SK-N-SH (cell line): ENCODE measurements around the gene PCDHGC5. TPM values are rescaled to one million over a fixed set of nuclear protein-coding genes. Genes with fewer than 3 reads are reported as not detected.

Experiments
- CTCF ChIA-PET: fragments of 300-600, 350-600 bp; formaldehyde crosslinking; extraction: SDS; loops from one replicate; lab custom pipeline; 2021; lab: Yijun Ruan, JAX
- POLR2A ChIA-PET: fragments of 350-600 bp; sonication (Branson Sonifier 250); formaldehyde crosslinking; extraction: SDS; loops from one replicate; lab custom pipeline; 2020; ENCODE audit warnings: antibody characterized with exemption, inconsistent platforms; lab: Yijun Ruan, JAX
- DNase-seq: peaks from one replicate; pipeline ENCODE4 v3.0.0; 2012
- H2AFZ ChIP-seq: fragments of 200-600 bp; sonication (generic); 2 replicates; pipeline ENCODE4 v1.8.1; 2016; ENCODE audit warnings: antibody characterized with exemption, mild to moderate bottlenecking, low read depth
- H3F3A ChIP-seq: fragments of 200-600 bp; sonication (generic); replicated peaks from 2 replicates; pipeline ENCODE3; 2016; ENCODE audit warnings: antibody characterized with exemption, mild to moderate bottlenecking; ENCODE audit not compliant: insufficient read depth
- H3K27ac ChIP-seq, 2 experiments: fragments of 200-500 bp in 1 of 2; fragments of 200-600 bp in 1 of 2; sonication (Bioruptor generic) in 1 of 2; sonication (generic), shearing (Covaris generic) in 1 of 2; 2 replicates each; pipeline versions ENCODE4 v1.5.1 to v1.6.1; 2014 to 2016; ENCODE audit warnings: low read depth in 2 of 2, inconsistent platforms in 1 of 2, low read length in 1 of 2, mild to moderate bottlenecking in 1 of 2, mixed read lengths in 1 of 2
- H3K27me3 ChIP-seq: fragments of 200-600 bp; sonication (generic), shearing (Covaris generic); 2 replicates; pipeline ENCODE4 v1.6.1; 2016; ENCODE audit warnings: mixed run types; ENCODE audit not compliant: insufficient read depth
- H3K36me3 ChIP-seq, 2 experiments: fragments of 200-500 bp in 1 of 2; fragments of 200-600 bp in 1 of 2; sonication (Bioruptor generic) in 1 of 2; sonication (generic) in 1 of 2; replicated peaks in 1 of 2; 2 replicates each; pipeline versions ENCODE3 to v1.5.1; 2014 to 2016; ENCODE audit warnings: low read length in 1 of 2, mild to moderate bottlenecking in 1 of 2; ENCODE audit not compliant: insufficient read depth in 2 of 2, control insufficient read depth in 1 of 2
- H3K4me1 ChIP-seq, 2 experiments: fragments of 200-500 bp in 1 of 2; fragments of 200-600 bp in 1 of 2; sonication (Bioruptor generic) in 1 of 2; sonication (generic), shearing (Covaris generic) in 1 of 2; 2 replicates each; pipeline versions ENCODE4 v1.5.1 to v1.6.1; 2014 to 2016; ENCODE audit warnings: low read depth in 1 of 2, low read length in 1 of 2, mixed run types in 1 of 2; ENCODE audit not compliant: insufficient read depth in 2 of 2, control insufficient read depth in 1 of 2
- H3K4me2 ChIP-seq: fragments of 200-600 bp; sonication (generic), shearing (Covaris generic); 2 replicates; pipeline ENCODE4 v1.6.1; 2017; ENCODE audit warnings: mixed run types
- H3K4me3 ChIP-seq, 2 experiments: fragments of 200-500 bp in 1 of 2; fragments of 200-600 bp in 1 of 2; sonication (Bioruptor generic) in 1 of 2; sonication (generic), shearing (Covaris generic) in 1 of 2; 2 replicates each; pipeline versions ENCODE4 v1.5.1 to v1.8.1; 2014 to 2016; ENCODE audit warnings: low read depth in 2 of 2, inconsistent platforms in 1 of 2, low read length in 1 of 2, mild to moderate bottlenecking in 1 of 2, mixed read lengths in 1 of 2, moderate library complexity in 1 of 2
- H3K79me2 ChIP-seq: fragments of 200-600 bp; sonication (generic); 2 replicates; pipeline ENCODE4 v1.8.1; 2017; ENCODE audit warnings: mild to moderate bottlenecking; ENCODE audit not compliant: insufficient read depth
- H3K9ac ChIP-seq: fragments of 200-600 bp; sonication (generic); 2 replicates; pipeline ENCODE4 v1.6.1; 2017; ENCODE audit warnings: mixed run types
- H3K9me2 ChIP-seq: fragments of 200-600 bp; sonication (generic); 2 replicates; pipeline ENCODE4 v1.6.1; 2017; ENCODE audit warnings: mixed run types
- H3K9me3 ChIP-seq: fragments of 200-600 bp; sonication (generic); 2 replicates; pipeline ENCODE4 v1.6.1; 2017; ENCODE audit warnings: mixed run types, mild to moderate bottlenecking, moderate library complexity
- H4K20me1 ChIP-seq: fragments of 200-600 bp; sonication (generic); 2 replicates; pipeline ENCODE4 v1.6.1; 2017; ENCODE audit warnings: mild to moderate bottlenecking, mixed run types; ENCODE audit not compliant: insufficient read depth
- FOSL2 ChIP-seq: IDR thresholded peaks from 2 replicates; pipeline ENCODE4 v1.4.0; 2012; ENCODE audit warnings: low read depth, mild to moderate bottlenecking, moderate library complexity, borderline replicate concordance
- GATA2 ChIP-seq: sonication (generic); formaldehyde crosslinking; IDR thresholded peaks from 2 replicates; pipeline ENCODE4 v1.5.0; 2020; ENCODE audit warnings: mild to moderate bottlenecking, missing genetic modification reagents
- PBX3 ChIP-seq: IDR thresholded peaks from 2 replicates; pipeline ENCODE4; 2012
- RAD21 ChIP-seq: IDR thresholded peaks from 2 replicates; pipeline ENCODE4 v1.6.1; 2012; ENCODE audit warnings: mild to moderate bottlenecking, low read length
- RFX5 ChIP-seq: IDR thresholded peaks from 2 replicates; pipeline ENCODE4 v1.6.1; 2012; ENCODE audit warnings: mild to moderate bottlenecking, improper control_type of control experiment, low read length
- RXRA ChIP-seq: IDR thresholded peaks from 2 replicates; pipeline ENCODE4 v1.4.0; 2012; ENCODE audit warnings: low read depth, mild to moderate bottlenecking, borderline replicate concordance
- SIN3A ChIP-seq: IDR thresholded peaks from 2 replicates; pipeline ENCODE4 v1.6.1; 2012; ENCODE audit warnings: low read depth, mild to moderate bottlenecking, low read length, moderate library complexity, borderline replicate concordance
- SMC3 ChIP-seq: IDR thresholded peaks from 2 replicates; pipeline ENCODE4 v1.6.1; 2012; ENCODE audit warnings: low read depth, low read length, improper control_type of control experiment
- TAF1 ChIP-seq: IDR thresholded peaks from 2 replicates; pipeline ENCODE4 v1.6.1; 2012; ENCODE audit warnings: low read depth, mild to moderate bottlenecking, low read length, moderate library complexity, borderline replicate concordance
- TCF12 ChIP-seq: IDR thresholded peaks from 2 replicates; pipeline ENCODE4 v1.4.0; 2012
- TEAD4 ChIP-seq: IDR thresholded peaks from 2 replicates; pipeline ENCODE4 v1.4.0; 2012; ENCODE audit warnings: mild to moderate bottlenecking, borderline replicate concordance; ENCODE audit not compliant: insufficient read depth
- YY1 ChIP-seq: IDR thresholded peaks from 2 replicates; pipeline ENCODE4 v1.4.0; 2012; ENCODE audit warnings: low read depth, mild to moderate bottlenecking
- WGBS: methylation state at CpG from one replicate; pipeline ENCODE4 v1.1.6; 2017; ENCODE audit warnings: low lambda C conversion rate; 5-methylcytosine and 5-hydroxymethylcytosine counted together
- polyA plus RNA-seq, 3 experiments: library from polyadenylated mRNA; depleted of rRNA; stranded (reverse); fragments of >200 nt; gene quantifications; 2 replicates each; pipeline ENCODE4 v1.2.3, GENCODE V29; 2012
- TF ChIP-seq, protein P1 (sequence below): IDR thresholded peaks from 2 replicates; pipeline ENCODE4 v1.4.0; 2012; ENCODE audit warnings: low read depth, borderline replicate concordance

The PCDHGC5 gene
- polyA plus RNA-seq, 1 of the 3 experiments (the other 2 are of a cell fraction): 2.0 TPM

GRCh38 chr5:141484310-141484640, 4.6 kb upstream of the PCDHGC5 start:
- no peaks in the 10 kb centered on the region for H3K9me3 ChIP-seq
- peak overlapping the region in 1 of 2 experiments; percentile 42; a peak in 2 of 4 replicates for H3K4me3 ChIP-seq
- H3K36me3 ChIP-seq: peaks cover 25 to 37% of the 10 kb centered on the region in 2 experiments
- ChIA-PET CTCF (interaction anchor here (1.0 to 7.9 kb wide), 9 partner anchors 8 to 298 kb away, joined by 3 to 75 read pairs (median 13); partner anchors contain the start of gene PCDHGC3), POLR2A (interaction anchor here (0.9 to 3.3 kb wide), 6 partner anchors 8 to 73 kb away, joined by 3 to 14 read pairs (median 6); partner anchors contain the start of gene PCDHGC3)
- no peak for TF ChIP-seq FOSL2
- TF ChIP-seq SIN3A: no peak
- TF ChIP-seq, protein P1, sequence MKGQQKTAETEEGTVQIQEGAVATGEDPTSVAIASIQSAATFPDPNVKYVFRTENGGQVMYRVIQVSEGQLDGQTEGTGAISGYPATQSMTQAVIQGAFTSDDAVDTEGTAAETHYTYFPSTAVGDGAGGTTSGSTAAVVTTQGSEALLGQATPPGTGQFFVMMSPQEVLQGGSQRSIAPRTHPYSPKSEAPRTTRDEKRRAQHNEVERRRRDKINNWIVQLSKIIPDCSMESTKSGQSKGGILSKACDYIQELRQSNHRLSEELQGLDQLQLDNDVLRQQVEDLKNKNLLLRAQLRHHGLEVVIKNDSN: no peak
- no peak for TF ChIP-seq YY1
- no peak for TF ChIP-seq TEAD4
- no peak for TF ChIP-seq PBX3
- no peak for TF ChIP-seq TAF1
- peaks cover 9% of the 10 kb centered on the region for H3F3A ChIP-seq
- H3K79me2 ChIP-seq: peaks cover 88% of the 10 kb centered on the region
- no peak overlapping the region for H3K9ac ChIP-seq
- peaks cover 57% of the 10 kb centered on the region for H4K20me1 ChIP-seq
- H3K4me2 ChIP-seq: peak overlapping the region; percentile 49; the same call in 1 of the 2 replicates
- peaks cover 25 to 44% of the 10 kb centered on the region in 2 experiments; a peak in 3 of 4 replicates for H3K4me1 ChIP-seq
- H3K27ac ChIP-seq: peak overlapping the region; percentile 11 to 91; a peak in 2 of 4 replicates
- H3K27me3 ChIP-seq: no peaks in the 10 kb centered on the region
- no peak overlapping the region for H2AFZ ChIP-seq
- DNase-seq: no peak
- no peaks in the 10 kb centered on the region for H3K9me2 ChIP-seq
- 33% methylated on average over 4 of the region's 4 CpGs for WGBS

GRCh38 chr5:141484641-141485311, 4.1 kb upstream of the PCDHGC5 start, which contains the start of gene PCDHGC4:
TSS of gene PCDHGC4 (plus strand) at chr5:141485030. CDS start at chr5:141485174, 144 bp downstream.
- Histone ChIP-seq H3K4me3 (peak within 1 kb of the TSS in 1 of 2 experiments; percentile 42; a peak in 2 of 4 replicates), H3F3A (peaks cover 9% of the 10 kb centered on the region), H3K9me3 (no peaks in the 10 kb centered on the region), H3K79me2 (peaks cover 88% of the 10 kb centered on the region), H3K36me3 (peaks cover 30 to 32% of the 10 kb centered on the region in 2 experiments), H3K27ac (peak within 1 kb of the TSS; percentile 11 to 91; a peak in 3 of 4 replicates), H3K9ac (no peak within 1 kb of the TSS), H3K4me1 (peaks cover 30 to 44% of the 10 kb centered on the region in 2 experiments), H2AFZ (no peak within 1 kb of the TSS), H3K9me2 (no peaks in the 10 kb centered on the region), H4K20me1 (peaks cover 57% of the 10 kb centered on the region; the same call in 1 of the 2 replicates), H3K4me2 (peak within 1 kb of the TSS; percentile 49; the same call in 1 of the 2 replicates), H3K27me3 (no peaks in the 10 kb centered on the region)
- peak; percentile 91 for DNase-seq
- ChIA-PET POLR2A (interaction anchor here (0.5 to 3.3 kb wide), 8 partner anchors 9 to 73 kb away, joined by 3 to 14 read pairs (median 5); partner anchors contain the start of gene PCDHGC3), CTCF (interaction anchor here (1.0 to 7.9 kb wide), 11 partner anchors 9 to 643 kb away, joined by 3 to 75 read pairs (median 7); partner anchors contain the start of genes PCDHA8, PCDHGA7 and PCDHGC3)
- 41% methylated on average over 29 of the region's 39 CpGs for WGBS
- TF ChIP-seq SMC3: peak; percentile 6; the same call in 1 of the 2 replicates
- peak; percentile 94 for TF ChIP-seq RFX5
- no peak for TF ChIP-seq TCF12
- TF ChIP-seq RXRA: no peak
- TF ChIP-seq GATA2 (CRISPR knock-in tag): peak; percentile 34; the same call in 1 of the 2 replicates
- TF ChIP-seq RAD21: 0 out of 2 replicates have a peak, but pooled peaks have one; percentile 2
